ENCODE measurements around the gene FOXP1. TPM values are rescaled to one million over a fixed set of nuclear protein-coding genes. Genes with fewer than 3 reads are reported as not detected.

The FOXP1 gene
- total RNA-seq, 1 donor from 2014 or later: 107 TPM

GRCh38 chr3:71329817-71330216, 253.7 kb downstream of the FOXP1 start:
- H3K9ac ChIP-seq (ENCODE audit: low read length): no peak overlapping the region
- no peak overlapping the region for H3K27ac Mint-ChIP-seq (ENCODE audit: unreplicated experiment)
- H3K27ac ChIP-seq (ENCODE audit: low read depth, low read length): no peak overlapping the region
- H2AFZ ChIP-seq (ENCODE audit: low read depth, low read length): no peak overlapping the region
- no peaks in the 10 kb centered on the region for H3K4me1 ChIP-seq (ENCODE audit: insufficient read depth, low read length)
- H3K4me3 Mint-ChIP-seq (ENCODE audit: unreplicated experiment): no peak overlapping the region
- FAIRE-seq (no peak), DNase-seq (ENCODE audit: low read depth) (no peak)
- no peak for TF ChIP-seq EZH2 (IDR thresholded peaks at IDR 0.05; ENCODE audit: insufficient read depth, low read length)
- TF ChIP-seq CTCF (IDR thresholded peaks at IDR 0.05; ENCODE audit: insufficient read depth, low read depth, low read length): no peak
- no peak overlapping the region for H3K4me2 ChIP-seq (ENCODE audit: low read length)
- H3K4me1 Mint-ChIP-seq (ENCODE audit: low read depth, unreplicated experiment): peaks cover 3% of the 10 kb centered on the region
- peaks cover 33% of the 10 kb centered on the region for H3K79me2 ChIP-seq (ENCODE audit: insufficient read depth, low read length)
- H4K20me1 ChIP-seq (ENCODE audit: insufficient read depth, low read length): peaks cover 23% of the 10 kb centered on the region
- no peaks in the 10 kb centered on the region for H3K9me3 ChIP-seq (ENCODE audit: insufficient read depth, low read depth, low read length)
- no peaks in the 10 kb centered on the region for H3K27me3 ChIP-seq (ENCODE audit: insufficient read depth, low read length)
- peaks cover 30% of the 10 kb centered on the region for H3K36me3 Mint-ChIP-seq (ENCODE audit: low read depth, unreplicated experiment)
- H3K4me3 ChIP-seq (ENCODE audit: insufficient read depth, low read depth, low read length): no peak overlapping the region
- H3K9me3 Mint-ChIP-seq (ENCODE audit: unreplicated experiment): peaks cover 10% of the 10 kb centered on the region
- H3K27me3 Mint-ChIP-seq (ENCODE audit: low read depth, unreplicated experiment): no peaks in the 10 kb centered on the region
- H3K36me3 ChIP-seq (ENCODE audit: insufficient read depth, low read length): peaks cover 6% of the 10 kb centered on the region

- TF ChIP-seq EZH2 (IDR thresholded peaks at IDR 0.05; ENCODE audit: insufficient read depth, low read length) (no peak), CTCF (IDR thresholded peaks at IDR 0.05; ENCODE audit: insufficient read depth, low read depth, low read length) (no peak)
- Histone ChIP-seq H3K4me1 (ENCODE audit: insufficient read depth, low read length) (no peaks in the 10 kb centered on the region), H3K4me3 (ENCODE audit: insufficient read depth, low read depth, low read length) (no peak overlapping the region), H3K9ac (ENCODE audit: low read length) (no peak overlapping the region), H3K36me3 (ENCODE audit: insufficient read depth, low read length) (peaks cover 6% of the 10 kb centered on the region), H3K4me2 (ENCODE audit: low read length) (no peak overlapping the region), H3K9me3 (ENCODE audit: insufficient read depth, low read depth, low read length) (no peaks in the 10 kb centered on the region), H3K79me2 (ENCODE audit: insufficient read depth, low read length) (peaks cover 32% of the 10 kb centered on the region), H2AFZ (ENCODE audit: low read depth, low read length) (no peak overlapping the region), H4K20me1 (ENCODE audit: insufficient read depth, low read length) (peaks cover 25% of the 10 kb centered on the region), H3K27me3 (ENCODE audit: insufficient read depth, low read length) (no peaks in the 10 kb centered on the region), H3K27ac (ENCODE audit: low read depth, low read length) (no peak overlapping the region)
- Mint-ChIP-seq H3K36me3 (ENCODE audit: low read depth, unreplicated experiment) (peaks cover 28% of the 10 kb centered on the region), H3K4me1 (ENCODE audit: low read depth, unreplicated experiment) (peaks cover 3% of the 10 kb centered on the region), H3K9me3 (ENCODE audit: unreplicated experiment) (peaks cover 10% of the 10 kb centered on the region), H3K27ac (ENCODE audit: unreplicated experiment) (no peak overlapping the region), H3K4me3 (ENCODE audit: unreplicated experiment) (no peak overlapping the region), H3K27me3 (ENCODE audit: low read depth, unreplicated experiment) (no peaks in the 10 kb centered on the region)
- DNase-seq (ENCODE audit: low read depth) (no peak), FAIRE-seq (no peak)
Measured at GRCh38 chr3:71328926-71329325, 254.6 kb downstream of the FOXP1 start.

- no peak for TF ChIP-seq CTCF (IDR thresholded peaks at IDR 0.05; ENCODE audit: insufficient read depth, low read depth, low read length)
- no peak for TF ChIP-seq EZH2 (IDR thresholded peaks at IDR 0.05; ENCODE audit: insufficient read depth, low read length)
- Mint-ChIP-seq H3K27ac (ENCODE audit: unreplicated experiment) (no peak overlapping the region), H3K36me3 (ENCODE audit: low read depth, unreplicated experiment) (peaks cover 23% of the 10 kb centered on the region), H3K9me3 (ENCODE audit: unreplicated experiment) (peaks cover 10% of the 10 kb centered on the region), H3K27me3 (ENCODE audit: low read depth, unreplicated experiment) (no peaks in the 10 kb centered on the region), H3K4me3 (ENCODE audit: unreplicated experiment) (no peak overlapping the region), H3K4me1 (ENCODE audit: low read depth, unreplicated experiment) (peaks cover 2% of the 10 kb centered on the region)
- peaks cover 32% of the 10 kb centered on the region for H4K20me1 ChIP-seq (ENCODE audit: insufficient read depth, low read length)
- H2AFZ ChIP-seq (ENCODE audit: low read depth, low read length): no peak overlapping the region
- peaks cover 6% of the 10 kb centered on the region for H3K36me3 ChIP-seq (ENCODE audit: insufficient read depth, low read length)
- no peak overlapping the region for H3K4me3 ChIP-seq (ENCODE audit: insufficient read depth, low read depth, low read length)
- H3K4me1 ChIP-seq (ENCODE audit: insufficient read depth, low read length): no peaks in the 10 kb centered on the region
- no peak overlapping the region for H3K27ac ChIP-seq (ENCODE audit: low read depth, low read length)
- no peaks in the 10 kb centered on the region for H3K9me3 ChIP-seq (ENCODE audit: insufficient read depth, low read depth, low read length)
- no peak for DNase-seq (ENCODE audit: low read depth)
- FAIRE-seq: no peak
- H3K9ac ChIP-seq (ENCODE audit: low read length): no peak overlapping the region
- no peaks in the 10 kb centered on the region for H3K27me3 ChIP-seq (ENCODE audit: insufficient read depth, low read length)
- H3K4me2 ChIP-seq (ENCODE audit: low read length): no peak overlapping the region
- peaks cover 40% of the 10 kb centered on the region for H3K79me2 ChIP-seq (ENCODE audit: insufficient read depth, low read length)
Measured at GRCh38 chr3:71327936-71328335, 255.6 kb downstream of the FOXP1 start.

Data from astrocyte (in vitro differentiated cells and primary cell).